ENCODE data around the gene SLC39A5.

The SLC39A5 gene

GRCh38 chr12:56212361-56212760 lies 17.5 kb upstream of the SLC39A5 start:
- no peak for DNase-seq (ENCODE audit: low read depth in 4 of 4, low spot score in 1 of 4)

- DNase-seq (ENCODE audit: low read depth in 4 of 4, low spot score in 1 of 4): no peak
Measured at GRCh38 chr12:56213878-56214277, 16.0 kb upstream of the SLC39A5 start.

GRCh38 chr12:56216461-56216860 lies 13.4 kb upstream of the SLC39A5 start:
- no peak for DNase-seq (ENCODE audit: low read depth in 4 of 4, low spot score in 1 of 4)

- no peak for DNase-seq (ENCODE audit: low read depth in 4 of 4, low spot score in 1 of 4)
Measured at GRCh38 chr12:56219840-56220239, 10.0 kb upstream of the SLC39A5 start.

- no peak for DNase-seq (ENCODE audit: low read depth in 4 of 4, low spot score in 1 of 4)
Measured at GRCh38 chr12:56220611-56221231, 9.1 kb upstream of the SLC39A5 start.

- no peak for DNase-seq (ENCODE audit: low read depth in 4 of 4, low spot score in 1 of 4)
Measured at GRCh38 chr12:56221232-56221756, 8.6 kb upstream of the SLC39A5 start.

GRCh38 chr12:56221757-56222530 lies 7.9 kb upstream of the SLC39A5 start, which contains the start of gene RNF41:
RNF41 (minus strand) TSS chr12:56221922; CDS start chr12:56214047, 7,875 bp downstream.
- peak; percentile 81 to 92 (median 86) for DNase-seq (ENCODE audit: low read depth in 4 of 4, low spot score in 1 of 4)

GRCh38 chr12:56222531-56222895 lies 7.3 kb upstream of the SLC39A5 start:
- DNase-seq (ENCODE audit: low read depth in 4 of 4, low spot score in 1 of 4): no peak

- no peak for DNase-seq (ENCODE audit: low read depth in 4 of 4, low spot score in 1 of 4)
Measured at GRCh38 chr12:56223571-56224101, 6.2 kb upstream of the SLC39A5 start.

GRCh38 chr12:56224102-56224701 lies 5.6 kb upstream of the SLC39A5 start, which contains the start of gene NABP2:
NABP2 (plus strand) TSS chr12:56224342; CDS start chr12:56224857, 515 bp downstream.
- peak; percentile 82 to 95 (median 92) for DNase-seq (ENCODE audit: low read depth in 4 of 4, low spot score in 1 of 4)

GRCh38 chr12:56224954-56225353 lies 4.9 kb upstream of the SLC39A5 start:
- no peak for DNase-seq (ENCODE audit: low read depth in 4 of 4, low spot score in 1 of 4)

GRCh38 chr12:56229082-56229481 lies 769 bp upstream of the SLC39A5 start:
- DNase-seq (ENCODE audit: low read depth in 4 of 4, low spot score in 1 of 4): no peak

- DNase-seq (ENCODE audit: low read depth in 4 of 4, low spot score in 1 of 4): no peak
Measured at GRCh38 chr12:56230432-56231183, 757 bp downstream of the SLC39A5 start.

GRCh38 chr12:56231184-56231582 lies 1.3 kb downstream of the SLC39A5 start:
- DNase-seq (ENCODE audit: low read depth in 4 of 4, low spot score in 1 of 4): no peak

- no peak for DNase-seq (ENCODE audit: low read depth in 4 of 4, low spot score in 1 of 4)
Measured at GRCh38 chr12:56234746-56235436, 5.0 kb downstream of the SLC39A5 start.

GRCh38 chr12:56236091-56236490 lies 6.2 kb downstream of the SLC39A5 start:
- DNase-seq (ENCODE audit: low read depth in 4 of 4, low spot score in 1 of 4): no peak

GRCh38 chr12:56236985-56237384 lies 7.1 kb downstream of the SLC39A5 start:
- no peak for DNase-seq (ENCODE audit: low read depth in 4 of 4, low spot score in 1 of 4)

GRCh38 chr12:56237552-56237951 lies 7.7 kb downstream of the SLC39A5 start:
- no peak for DNase-seq (ENCODE audit: low read depth in 4 of 4, low spot score in 1 of 4)

GRCh38 chr12:56241424-56242303 lies 11.8 kb downstream of the SLC39A5 start:
- no peak for DNase-seq (ENCODE audit: low read depth in 4 of 4, low spot score in 1 of 4)
